Subcutaneous abdominal adipose tissue (tissue), 5 donors: ENCODE results near the gene CBY2.

Experiments
- H3K27ac ChIP-seq: one replicate; pipeline ENCODE4 v1.7.0; 2013; ENCODE audit warnings: low read depth, mild to moderate bottlenecking, inconsistent platforms, low read length, moderate library complexity
- H3K27me3 ChIP-seq, 5 donors: one replicate each; pipeline ENCODE4 v1.7.0; 2013; ENCODE audit warnings: low read length in 5 of 5, inconsistent platforms in 1 of 5; ENCODE audit not compliant: control insufficient read depth in 5 of 5, insufficient read depth in 4 of 5
- H3K36me3 ChIP-seq, 5 donors: one replicate each; pipeline ENCODE4 v1.7.0; 2013; ENCODE audit warnings: low read length in 5 of 5; ENCODE audit not compliant: control insufficient read depth in 5 of 5, insufficient read depth in 5 of 5
- H3K4me1 ChIP-seq, 5 donors: one replicate each; pipeline ENCODE4 v1.7.0; 2013; ENCODE audit warnings: low read length in 5 of 5, mild to moderate bottlenecking in 3 of 5, moderate library complexity in 1 of 5; ENCODE audit not compliant: control insufficient read depth in 5 of 5, insufficient read depth in 5 of 5
- H3K4me3 ChIP-seq, 5 donors: one replicate each; pipeline ENCODE4 v1.7.0; 2013; ENCODE audit warnings: low read length in 5 of 5, low read depth in 1 of 5
- H3K9ac ChIP-seq, 5 donors: one replicate each; pipeline ENCODE4 v1.7.0; 2013; ENCODE audit warnings: low read length in 5 of 5, mild to moderate bottlenecking in 4 of 5, moderate library complexity in 3 of 5
- H3K9me3 ChIP-seq, 5 donors: one replicate each; pipeline ENCODE4 v1.7.0; 2013; ENCODE audit warnings: low read length in 5 of 5; ENCODE audit not compliant: control insufficient read depth in 5 of 5
- donor health status: healthy.
- donor health status: healthy.
- donor health status: healthy.
- donor health status: healthy.
- donor health status: healthy.

CBY2 gene

GRCh38 chr13:45713721-45714120 lies 11.6 kb downstream of the CBY2 start:
- Histone ChIP-seq H3K36me3 (no peaks in the 10 kb centered on the region), H3K9ac (no peak overlapping the region), H3K4me3 (no peak overlapping the region), H3K27ac (no peak overlapping the region), H3K27me3 (no peaks in the 10 kb centered on the region), H3K4me1 (peaks cover 0 to 4% (median 2%) of the 10 kb centered on the region in 5 donors), H3K9me3 (peaks cover 0 to 6% (median 0%) of the 10 kb centered on the region in 5 donors)

GRCh38 chr13:45714170-45714569 lies 12.1 kb downstream of the CBY2 start:
- Histone ChIP-seq H3K27ac (no peak overlapping the region), H3K27me3 (no peaks in the 10 kb centered on the region), H3K9me3 (peaks cover 0 to 6% (median 0%) of the 10 kb centered on the region in 5 donors), H3K4me1 (peaks cover 0 to 7% (median 2%) of the 10 kb centered on the region in 5 donors), H3K36me3 (no peaks in the 10 kb centered on the region), H3K9ac (no peak overlapping the region), H3K4me3 (no peak overlapping the region)

- Histone ChIP-seq H3K4me3 (no peak overlapping the region), H3K27ac (no peak overlapping the region), H3K4me1 (peaks cover 0 to 14% (median 2%) of the 10 kb centered on the region in 5 donors), H3K9ac (no peak overlapping the region), H3K36me3 (no peaks in the 10 kb centered on the region), H3K9me3 (peaks cover 0 to 6% (median 0%) of the 10 kb centered on the region in 5 donors), H3K27me3 (no peaks in the 10 kb centered on the region)
Observed at GRCh38 chr13:45715351-45715750, 13.2 kb downstream of the CBY2 start.

GRCh38 chr13:45717349-45717748 lies 15.2 kb downstream of the CBY2 start:
- Histone ChIP-seq H3K4me1 (peaks cover 0 to 14% (median 2%) of the 10 kb centered on the region in 5 donors), H3K36me3 (no peaks in the 10 kb centered on the region), H3K4me3 (no peak overlapping the region), H3K27me3 (no peaks in the 10 kb centered on the region), H3K27ac (no peak overlapping the region), H3K9me3 (peaks cover 0 to 6% (median 0%) of the 10 kb centered on the region in 5 donors), H3K9ac (no peak overlapping the region)

- Histone ChIP-seq H3K9me3 (peaks cover 0 to 6% (median 0%) of the 10 kb centered on the region in 5 donors), H3K4me1 (peaks cover 0 to 14% (median 2%) of the 10 kb centered on the region in 5 donors), H3K9ac (no peak overlapping the region), H3K27me3 (no peaks in the 10 kb centered on the region), H3K27ac (no peak overlapping the region), H3K4me3 (no peak overlapping the region), H3K36me3 (no peaks in the 10 kb centered on the region)
Observed at GRCh38 chr13:45718063-45718462, 15.9 kb downstream of the CBY2 start.

- no peaks in the 10 kb centered on the region for H3K36me3 ChIP-seq
- H3K27me3 ChIP-seq = no peaks in the 10 kb centered on the region
- no peaks in the 10 kb centered on the region for H3K9me3 ChIP-seq
- H3K27ac ChIP-seq = no peak overlapping the region
- H3K4me1 ChIP-seq = peaks cover 0 to 14% (median 2%) of the 10 kb centered on the region in 5 donors
- H3K4me3 ChIP-seq = no peak overlapping the region
- no peak overlapping the region for H3K9ac ChIP-seq
Observed at GRCh38 chr13:45718992-45719391, 16.9 kb downstream of the CBY2 start.

GRCh38 chr13:45721203-45721731 lies 19.1 kb downstream of the CBY2 start:
- Histone ChIP-seq H3K36me3 (no peaks in the 10 kb centered on the region), H3K4me1 (peaks cover 0 to 14% (median 2%) of the 10 kb centered on the region in 5 donors), H3K4me3 (no peak overlapping the region), H3K9me3 (no peaks in the 10 kb centered on the region), H3K27ac (no peak overlapping the region), H3K9ac (no peak overlapping the region), H3K27me3 (no peaks in the 10 kb centered on the region)

GRCh38 chr13:45723798-45724197 lies 21.7 kb downstream of the CBY2 start:
- Histone ChIP-seq H3K27ac (no peak overlapping the region), H3K4me3 (no peak overlapping the region), H3K36me3 (no peaks in the 10 kb centered on the region), H3K4me1 (peaks cover 0 to 10% (median 0%) of the 10 kb centered on the region in 5 donors), H3K9ac (no peak overlapping the region), H3K9me3 (no peaks in the 10 kb centered on the region), H3K27me3 (no peaks in the 10 kb centered on the region)

- no peaks in the 10 kb centered on the region for H3K4me1 ChIP-seq
- no peak overlapping the region for H3K4me3 ChIP-seq
Observed at GRCh38 chr13:45728759-45729158, 26.6 kb downstream of the CBY2 start.

GRCh38 chr13:45731455-45731854 lies 29.3 kb downstream of the CBY2 start:
- no peak overlapping the region for H3K9ac ChIP-seq

More at GRCh38 chr13:45728759-45729158, 26.6 kb downstream of the CBY2 start:
- no peaks in the 10 kb centered on the region for H3K27me3 ChIP-seq
- no peak overlapping the region for H3K9ac ChIP-seq
- H3K36me3 ChIP-seq = no peaks in the 10 kb centered on the region
- no peaks in the 10 kb centered on the region for H3K9me3 ChIP-seq
- no peak overlapping the region for H3K27ac ChIP-seq

More at GRCh38 chr13:45731455-45731854, 29.3 kb downstream of the CBY2 start:
- no peak overlapping the region for H3K27ac ChIP-seq
- H3K27me3 ChIP-seq = peaks cover 0 to 2% (median 0%) of the 10 kb centered on the region in 5 donors
- peaks cover 0 to 4% (median 0%) of the 10 kb centered on the region in 5 donors for H3K9me3 ChIP-seq
- H3K4me1 ChIP-seq = no peaks in the 10 kb centered on the region
- no peaks in the 10 kb centered on the region for H3K36me3 ChIP-seq
- no peak overlapping the region for H3K4me3 ChIP-seq
